Measurements from ENCODE around the gene VEGFC.

Gene VEGFC

DNA sequence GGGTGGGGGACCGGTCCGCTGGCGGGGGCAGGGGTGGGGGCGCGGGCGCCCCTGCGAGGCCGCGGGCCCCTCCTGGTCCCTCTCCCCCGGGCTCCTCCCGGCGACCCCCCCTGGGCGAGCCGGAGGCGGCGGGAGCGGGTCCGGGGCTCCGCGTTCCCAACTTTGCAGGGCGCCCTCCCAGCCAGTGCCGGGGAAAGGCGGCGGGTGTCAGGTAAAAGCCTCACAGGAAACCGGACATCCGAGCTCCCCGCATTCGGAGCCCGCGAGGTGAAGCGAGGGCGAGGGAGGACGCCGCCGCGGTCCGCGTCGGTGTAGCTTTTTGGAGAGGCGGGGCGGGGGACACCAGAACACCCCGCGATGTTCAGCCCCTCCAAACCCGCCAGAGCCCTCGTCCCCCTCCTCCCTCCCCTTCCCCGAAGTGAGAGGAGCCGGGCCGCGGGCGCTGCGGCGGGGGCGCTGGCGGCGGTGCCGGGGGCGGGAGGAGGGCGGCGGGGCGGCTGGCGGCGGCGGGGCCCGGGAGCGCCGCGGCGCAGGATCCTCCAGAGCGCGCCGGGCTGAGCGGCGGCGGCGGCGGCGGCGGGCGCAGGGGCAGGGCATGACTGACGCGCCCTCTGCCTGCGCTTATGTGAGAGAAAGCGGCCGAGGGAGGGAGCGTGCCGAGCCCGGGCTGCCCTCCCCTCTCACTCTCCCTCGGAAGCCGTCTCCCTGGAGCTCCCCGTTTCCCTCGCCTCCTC is at the start of gene VEGFC:
Gene VEGFC (minus strand): TSS at position 597 of the 734 bp plus-strand sequence. CDS start 611 bp downstream, outside the sequence.
- no peak for FAIRE-seq

DNA sequence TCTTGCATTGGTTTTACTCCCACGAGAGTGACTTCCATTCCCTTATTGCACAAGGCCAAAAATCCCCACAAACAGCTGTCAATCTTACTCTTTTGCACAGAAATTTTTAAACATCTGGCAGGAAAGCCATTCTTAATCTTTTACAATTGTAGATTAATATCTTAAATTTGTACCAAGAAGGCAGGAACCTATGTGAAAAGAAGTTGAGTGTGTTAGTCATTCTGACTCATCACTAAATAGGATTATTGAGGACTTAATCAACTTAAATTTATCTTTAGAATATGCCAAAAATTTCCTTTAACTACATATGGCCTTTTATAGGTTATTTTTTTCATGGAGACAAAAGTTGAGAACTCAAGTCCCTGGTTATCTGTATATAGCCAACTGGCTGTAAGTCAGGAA is 49.0 kb upstream of the VEGFC start:
- FAIRE-seq: no peak

DNA sequence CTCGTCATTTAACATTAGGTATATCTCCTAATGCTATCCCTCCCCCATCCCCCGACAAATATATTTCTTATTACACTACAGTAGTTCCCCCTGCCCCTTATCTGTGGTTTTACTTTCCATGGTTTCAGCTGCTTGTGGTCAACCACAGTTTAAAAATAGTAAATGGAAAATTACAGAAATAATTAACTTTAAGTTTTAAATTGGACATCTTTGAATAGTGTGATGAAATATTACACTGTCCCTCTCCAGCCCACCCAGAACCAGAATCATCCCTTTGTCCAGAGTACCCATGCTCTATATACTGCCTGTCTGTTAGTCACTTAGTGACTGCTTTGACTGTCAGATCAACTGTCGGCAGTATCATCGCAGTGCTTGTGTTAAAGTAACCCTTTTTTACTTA is 47.4 kb upstream of the VEGFC start:
- no peak for FAIRE-seq

DNA sequence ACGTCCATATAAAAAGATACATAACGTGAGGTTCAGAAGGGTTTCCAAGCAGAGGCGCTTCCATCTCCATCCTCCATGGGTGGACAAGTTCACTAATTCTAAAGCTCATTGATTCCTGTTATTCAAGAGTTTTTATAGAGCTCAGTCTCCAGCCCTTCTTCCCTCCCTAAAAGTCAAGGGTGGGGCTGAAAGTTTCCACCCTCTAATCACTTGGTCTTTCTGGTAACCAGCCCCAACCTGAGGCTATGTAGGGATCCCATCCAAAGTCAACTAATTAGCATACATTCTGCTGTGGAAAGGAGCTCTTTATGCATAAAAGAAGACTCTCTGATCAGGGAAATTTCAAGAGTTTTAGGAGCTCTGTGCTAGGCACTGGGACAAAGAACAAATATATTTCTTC is 46.9 kb upstream of the VEGFC start:
- no peak for FAIRE-seq

DNA sequence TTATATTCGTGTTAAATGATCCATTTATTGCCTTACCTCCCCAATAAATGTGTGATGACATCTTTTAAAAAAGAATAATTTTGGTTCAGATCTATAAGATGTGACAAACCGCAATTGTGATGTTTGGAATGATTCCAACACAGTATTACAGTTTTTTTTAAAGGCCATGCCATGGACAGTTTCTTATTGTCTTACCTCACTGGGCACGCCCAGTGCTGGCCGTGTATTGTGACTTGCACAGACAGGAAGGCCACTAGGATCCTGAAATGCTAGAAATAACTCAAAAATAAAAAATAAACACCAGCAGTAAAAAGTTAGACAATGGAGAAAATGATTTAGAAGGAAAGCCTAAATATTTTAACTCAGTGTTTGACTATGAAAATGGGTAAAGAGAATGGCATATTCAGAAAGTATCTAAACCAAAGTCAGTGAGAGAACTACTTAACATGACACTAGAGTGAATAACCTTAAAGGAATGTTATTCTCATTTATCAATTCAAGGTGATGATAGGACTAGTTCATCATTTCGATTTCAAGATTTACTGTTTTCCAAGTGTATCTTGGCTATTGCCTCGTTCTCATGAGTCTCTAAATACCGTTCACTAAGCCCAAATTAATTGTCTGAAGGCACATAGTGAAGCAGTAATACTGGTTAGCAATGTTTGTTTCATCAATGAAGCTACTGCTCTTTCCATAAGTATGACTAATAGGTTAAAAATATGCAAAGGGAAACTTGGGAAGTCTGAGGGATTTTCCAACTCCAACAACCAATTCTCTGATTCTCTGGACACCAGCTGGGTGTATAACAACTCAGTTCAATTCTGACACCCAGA is 46.1 kb upstream of the VEGFC start:
- no peak for FAIRE-seq

DNA sequence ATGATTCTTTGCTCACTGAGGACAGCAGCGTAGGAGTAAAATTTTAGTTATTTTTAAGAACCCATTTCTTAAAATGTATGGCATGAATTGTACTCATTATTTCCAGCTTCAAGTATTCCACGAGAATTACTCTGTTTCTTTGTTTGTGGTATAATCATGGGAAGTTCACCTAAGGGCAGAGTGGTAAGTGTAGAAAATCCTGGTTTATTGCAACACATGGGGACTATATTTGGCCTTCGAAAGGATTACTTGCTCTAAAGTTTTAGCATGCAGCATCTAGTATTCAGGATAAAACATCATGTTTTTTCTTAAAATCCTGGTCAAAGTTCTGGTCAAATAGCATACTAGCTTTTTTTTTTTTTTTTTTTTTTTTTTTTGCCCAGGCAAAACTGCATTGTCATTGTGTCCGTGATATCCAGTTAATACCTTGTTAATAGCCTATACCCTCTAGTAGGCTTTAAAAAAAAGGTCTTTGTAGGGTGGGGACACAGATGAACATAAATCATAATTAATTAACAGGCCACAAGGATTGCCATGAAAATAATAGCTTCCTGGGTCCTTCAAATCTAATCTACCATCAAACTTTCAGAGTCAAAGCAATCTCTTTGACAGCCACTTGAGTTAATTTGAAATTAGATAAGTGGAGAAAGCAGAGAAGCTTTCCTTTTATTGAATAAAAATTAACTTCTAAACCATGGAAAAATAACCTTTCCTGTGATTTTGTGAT is 44.6 kb upstream of the VEGFC start:
- FAIRE-seq: no peak

GRCh38 chr4:176834531-176834930 is 41.8 kb upstream of the VEGFC start:
- FAIRE-seq: no peak

- no peak for FAIRE-seq
These were observed 40.9 kb upstream of the VEGFC start for GRCh38 chr4:176833400-176834175.

- FAIRE-seq: no peak
These were observed 38.2 kb upstream of the VEGFC start for GRCh38 chr4:176830971-176831370.

DNA sequence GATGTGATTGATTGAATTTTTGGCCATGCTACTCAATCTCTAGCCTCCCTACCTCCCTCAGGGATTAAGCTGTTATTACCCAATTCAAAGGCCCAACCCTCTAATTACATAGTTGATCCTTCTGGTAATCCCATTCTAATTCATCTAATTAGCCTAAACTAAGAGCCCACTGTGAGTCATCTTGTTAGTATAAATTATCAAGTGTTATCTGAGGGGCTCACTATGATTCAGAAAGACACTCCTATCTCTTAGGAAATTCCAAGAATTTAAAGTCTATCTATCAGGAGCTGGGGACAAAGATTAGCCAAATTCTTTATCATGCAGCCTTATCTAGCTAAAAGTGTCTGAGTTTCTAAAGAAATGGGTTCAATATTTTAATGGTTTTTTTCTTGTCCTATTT is 32.9 kb upstream of the VEGFC start:
- FAIRE-seq: no peak

DNA sequence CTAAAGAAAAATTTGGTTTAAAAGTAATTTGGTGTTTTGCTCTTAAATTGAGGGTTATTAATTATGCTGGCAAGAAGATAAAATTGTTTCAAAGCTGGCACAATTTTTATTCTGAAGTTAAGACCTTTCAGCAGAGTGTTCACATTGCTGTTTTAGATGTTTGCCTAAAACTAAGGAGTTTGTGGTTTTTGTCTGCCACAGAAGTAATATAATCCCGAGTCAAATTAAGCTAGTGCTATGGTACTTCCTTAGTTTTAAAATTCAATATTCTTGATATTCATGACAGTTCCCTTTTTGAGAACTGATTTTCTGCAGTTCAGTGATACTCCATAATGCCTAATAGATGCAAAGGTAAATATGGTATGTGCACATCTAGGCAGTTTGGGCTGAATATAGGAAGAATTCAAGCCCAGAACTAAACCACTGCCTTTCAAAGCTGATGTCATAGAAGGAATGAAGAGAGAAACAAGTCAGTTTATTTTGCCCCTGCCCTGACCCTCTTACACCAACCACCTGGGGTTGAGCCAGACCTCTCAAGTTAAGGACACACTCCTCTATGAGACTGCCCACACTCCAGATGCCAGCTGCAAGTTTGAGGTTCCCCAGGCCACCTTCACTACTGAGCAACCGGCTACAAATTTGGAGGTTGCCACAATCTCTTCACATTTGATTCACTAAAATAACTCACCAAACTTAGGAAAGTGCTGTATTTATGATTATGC is 32.1 kb upstream of the VEGFC start:
- no peak for FAIRE-seq

DNA sequence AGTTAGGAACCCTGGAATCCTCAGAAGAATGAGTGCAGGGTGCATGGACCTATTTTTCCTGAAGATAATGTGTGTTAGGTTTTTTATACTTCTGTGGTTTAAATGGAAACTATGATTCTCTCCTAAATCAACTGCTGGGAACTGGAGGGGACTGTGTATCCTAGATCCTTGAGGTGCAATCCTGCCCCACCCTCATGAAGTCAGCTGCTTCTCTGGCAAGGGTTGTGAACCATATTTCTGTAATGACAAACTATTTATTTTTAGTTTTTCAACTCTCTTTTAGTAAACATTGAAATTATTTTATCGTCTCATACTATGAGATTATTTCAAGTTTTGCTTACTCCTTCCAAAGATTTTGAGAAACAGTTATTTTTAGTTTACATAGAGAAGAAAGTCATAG is 25.8 kb upstream of the VEGFC start:
- no peak for FAIRE-seq

GRCh38 chr4:176817204-176817603 is 24.5 kb upstream of the VEGFC start:
- no peak for FAIRE-seq

DNA sequence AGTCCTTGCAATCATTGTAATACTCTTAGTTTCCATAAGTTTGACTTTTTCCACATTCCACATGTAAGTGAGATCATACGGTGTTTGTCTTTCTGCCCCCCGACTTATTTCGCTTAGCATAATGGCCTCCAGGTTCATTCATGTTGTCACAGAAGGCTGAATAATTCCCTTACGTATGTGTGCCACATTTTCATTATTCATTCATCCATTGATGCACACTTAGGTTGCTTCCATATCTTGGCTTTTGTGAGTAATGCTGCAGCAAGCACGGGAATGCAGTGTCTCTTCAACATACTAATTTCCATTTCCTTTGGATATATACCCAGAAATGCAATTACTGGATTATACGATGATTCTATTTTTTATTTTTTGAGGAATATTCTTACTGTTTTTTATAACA is 22.0 kb upstream of the VEGFC start:
- FAIRE-seq: no peak

GRCh38 chr4:176810481-176811249 is 17.9 kb upstream of the VEGFC start:
- FAIRE-seq: no peak

- no peak for FAIRE-seq
These were observed 14.2 kb upstream of the VEGFC start for GRCh38 chr4:176806778-176807375.

GRCh38 chr4:176805155-176805554 is 12.4 kb upstream of the VEGFC start:
- no peak for FAIRE-seq

DNA sequence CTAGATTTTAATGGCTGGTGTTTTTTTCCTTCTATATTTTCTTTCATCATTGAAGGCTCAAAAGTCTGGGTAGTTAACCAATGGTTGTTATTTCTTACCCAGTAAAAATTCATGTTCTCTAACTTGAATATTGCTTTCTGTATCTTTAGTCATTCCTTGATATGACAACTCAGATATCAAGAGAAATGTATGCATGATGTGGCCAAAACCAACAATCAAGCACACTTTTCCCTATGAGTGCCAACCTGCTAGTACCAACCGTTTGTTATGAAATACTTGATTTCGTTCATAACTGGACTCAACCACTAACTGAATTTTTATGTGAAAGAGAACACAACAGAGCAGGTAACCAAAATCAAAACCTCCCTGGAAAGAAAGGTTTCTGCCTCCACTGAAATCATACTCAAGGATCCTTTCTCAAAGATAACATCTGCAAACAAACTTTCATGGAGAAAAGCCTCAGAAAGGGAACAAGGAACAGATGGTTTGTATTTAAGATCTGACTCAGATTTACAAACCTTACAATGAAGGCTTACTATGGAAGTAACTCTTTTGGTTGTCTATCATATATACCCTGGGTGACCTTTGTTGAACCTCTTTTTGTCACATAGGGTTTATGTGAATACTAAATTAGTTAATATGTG is 8.3 kb upstream of the VEGFC start:
- no peak for FAIRE-seq

DNA sequence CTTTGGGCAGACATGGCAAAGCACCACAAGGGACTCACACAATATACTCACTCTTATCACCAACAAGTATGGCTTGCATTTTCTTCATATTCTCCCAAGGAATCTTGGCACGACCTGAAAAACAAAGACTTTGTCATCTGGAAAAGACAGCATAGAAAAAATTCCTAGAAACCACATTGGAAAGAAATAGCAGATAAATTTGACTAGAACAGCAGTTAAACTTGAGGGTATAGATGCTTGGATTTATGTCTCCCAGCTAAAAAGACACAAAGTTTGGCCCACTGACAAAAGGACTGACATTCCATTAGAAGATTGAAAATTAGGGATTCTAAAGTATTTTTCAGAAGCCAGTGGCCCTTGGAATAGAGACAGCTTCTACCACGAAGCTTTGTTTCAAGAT is 6.9 kb upstream of the VEGFC start:
- no peak for FAIRE-seq

DNA sequence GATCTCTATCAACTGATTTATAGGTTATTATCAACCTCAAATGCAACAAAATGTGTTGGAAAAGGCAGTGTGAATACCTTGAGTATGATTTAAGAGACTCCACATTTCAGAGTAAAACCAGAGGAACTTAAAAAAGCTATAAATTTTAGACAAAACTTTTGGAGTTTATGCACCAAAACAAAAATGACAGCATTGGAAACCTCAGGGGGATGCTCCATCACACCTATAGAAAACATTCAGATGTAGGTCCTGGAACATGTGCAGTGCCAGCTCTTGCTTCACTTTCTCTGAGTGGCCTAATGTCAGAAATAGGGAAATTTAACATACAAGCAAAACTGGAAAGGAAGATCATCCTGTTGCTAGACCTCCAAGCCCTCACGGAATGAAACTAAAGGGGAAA is 5.8 kb upstream of the VEGFC start:
- FAIRE-seq: no peak
